ENCODE data around the gene PDE11A. TPM values are rescaled to one million over a fixed set of nuclear protein-coding genes. Genes with fewer than 3 reads are reported as not detected.

PDE11A gene
- total RNA-seq, 1 experiment from 2014 or later: 0.61 TPM

GRCh38 chr2:177869209-177869608 is 203.4 kb downstream of the PDE11A start (continued):
- TF ChIP-seq YY1 (IDR thresholded peaks at IDR 0.05; ENCODE audit: extremely low read depth, insufficient replicate concordance, low read depth, low read length) (no peak), RAD21 (IDR thresholded peaks at IDR 0.05; ENCODE audit: low read depth) (no peak), ZNF274 (IDR thresholded peaks at IDR 0.05; ENCODE audit: low read depth, low read length) (no peak), MAX (IDR thresholded peaks at IDR 0.05) (no peak), FOSL1 (IDR thresholded peaks at IDR 0.05; ENCODE audit: low read depth) (no peak), SP1 (IDR thresholded peaks at IDR 0.05; ENCODE audit: low read depth) (no peak), EGR1 (IDR thresholded peaks at IDR 0.05; ENCODE audit: low read depth) (no peak), POLR2A (IDR thresholded peaks at IDR 0.05; ENCODE audit: borderline replicate concordance, extremely low read depth, insufficient read depth, insufficient read length) (no peak)

- no TSS peak for BruUV-seq (replicated peaks)
- H3K36me3 ChIP-seq (ENCODE audit: control insufficient read depth in 1 of 2, insufficient read depth in 2 of 2, low read length in 2 of 2): no peaks in the 10 kb centered on the region
- no peak overlapping the region for H3K4me2 ChIP-seq (ENCODE audit: low read length)
- no peaks in the 10 kb centered on the region for H3K27me3 ChIP-seq (ENCODE audit: insufficient read depth, low read length)
- no peaks in the 10 kb centered on the region for H3K79me2 ChIP-seq (ENCODE audit: insufficient read depth, low read length)
- no peaks in the 10 kb centered on the region for H3K9me2 ChIP-seq (ENCODE audit: insufficient read depth)
- H4K20me1 ChIP-seq (ENCODE audit: insufficient read depth): no peaks in the 10 kb centered on the region
- no peaks in the 10 kb centered on the region for H3K9me3 ChIP-seq (ENCODE audit: control insufficient read depth in 1 of 2, insufficient read depth in 1 of 2, low read depth in 1 of 2, low read length in 2 of 2)
- RAD21 ChIA-PET (ENCODE audit: low non-redundant PET in 1 of 2, low total read pairs in 2 of 2, uncharacterized antibody in 2 of 2, unreplicated experiment in 2 of 2): no interaction called here
- DNase-seq (ENCODE audit: low read depth, low spot score): no peak
- H3K4me3 ChIP-seq (replicated peaks in 1 of 2; ENCODE audit: low read depth in 1 of 2, low read length in 2 of 2): no peak overlapping the region
- intact Hi-C loops (cut with micrococcal nuclease): no loop called here
- CTCF ChIA-PET: no interaction called here
- no peak overlapping the region for H2AFZ ChIP-seq (ENCODE audit: low read depth, low read length, poor library complexity, severe bottlenecking)
- POLR2A ChIA-PET: no interaction called here
- ATAC-seq: no peak
- H3K27ac ChIP-seq (ENCODE audit: low read depth, low read length): no peak overlapping the region
- no peak overlapping the region for H3K9ac ChIP-seq (ENCODE audit: low read length)
- H3K4me1 ChIP-seq (ENCODE audit: control insufficient read depth in 1 of 2, insufficient read depth in 2 of 2, low read length in 2 of 2): no peaks in the 10 kb centered on the region
- TF ChIP-seq POLR2AphosphoS5 (IDR thresholded peaks at IDR 0.05; ENCODE audit: low read depth, low read length) (no peak), EZH2 (IDR thresholded peaks at IDR 0.05) (no peak), ZBTB33 (IDR thresholded peaks at IDR 0.05; ENCODE audit: extremely low read depth, insufficient replicate concordance, low read length) (no peak), ELF1 (IDR thresholded peaks at IDR 0.05; ENCODE audit: borderline replicate concordance, low read depth) (no peak), RAD21 (IDR thresholded peaks at IDR 0.05; ENCODE audit: low read depth) (no peak), CTCF (IDR thresholded peaks at IDR 0.05 in 2 of 3, conservative IDR thresholded peaks at IDR 0.05 in 1 of 3; ENCODE audit: borderline replicate concordance in 1 of 3, insufficient read depth in 1 of 3, low read depth in 2 of 3, low read length in 2 of 3) (no peak), ATF3 (IDR thresholded peaks at IDR 0.05) (no peak), CEBPB (IDR thresholded peaks at IDR 0.05; ENCODE audit: low read depth) (no peak), REST (IDR thresholded peaks at IDR 0.05; ENCODE audit: low read depth) (no peak), MAX (IDR thresholded peaks at IDR 0.05) (no peak), SRF (IDR thresholded peaks at IDR 0.05; ENCODE audit: low read depth) (no peak), CBX3 (IDR thresholded peaks at IDR 0.05; ENCODE audit: low read depth) (no peak), JUND (IDR thresholded peaks at IDR 0.05) (no peak)
These were observed 203.8 kb downstream of the PDE11A start for GRCh38 chr2:177868806-177869205.
